ENCODE measurements around the gene CSAD.
"Not testable (repeated sequence)": the region's sequence is repeated elsewhere in the genome, so short reads cannot be mapped to it uniquely, and the experiment has no call there.

CSAD gene

GRCh38 chr12:53179687-53180219 lies 972 bp downstream of the CSAD start:
- DNase-seq (ENCODE audit: low spot score): no peak

- DNase-seq (ENCODE audit: low spot score): not testable (repeated sequence)
These were observed 1.9 kb downstream of the CSAD start for GRCh38 chr12:53178803-53179202.

DNA sequence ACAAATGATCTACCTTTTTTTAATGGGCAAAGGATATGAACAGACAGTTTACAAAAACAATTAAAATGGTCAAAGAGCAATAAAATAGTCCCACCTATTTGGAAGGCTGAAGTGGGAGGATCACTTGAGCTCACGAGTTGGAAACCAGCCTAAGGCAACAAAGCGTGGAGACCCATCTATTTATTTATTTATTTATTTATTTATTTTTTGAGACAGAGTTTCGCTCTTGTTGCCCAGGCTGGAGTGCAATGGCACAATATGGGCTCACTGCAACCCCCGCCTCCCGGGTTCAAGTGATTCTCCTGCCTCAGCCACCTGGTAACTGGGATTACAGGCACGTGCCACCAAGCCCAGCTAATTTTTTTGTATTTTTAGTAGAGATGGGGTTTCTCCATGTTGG lies 3.3 kb downstream of the CSAD start:
- not testable (repeated sequence) for DNase-seq (ENCODE audit: low spot score)

- DNase-seq (ENCODE audit: low spot score): no peak
These were observed 4.0 kb downstream of the CSAD start for GRCh38 chr12:53176750-53177149.

DNA sequence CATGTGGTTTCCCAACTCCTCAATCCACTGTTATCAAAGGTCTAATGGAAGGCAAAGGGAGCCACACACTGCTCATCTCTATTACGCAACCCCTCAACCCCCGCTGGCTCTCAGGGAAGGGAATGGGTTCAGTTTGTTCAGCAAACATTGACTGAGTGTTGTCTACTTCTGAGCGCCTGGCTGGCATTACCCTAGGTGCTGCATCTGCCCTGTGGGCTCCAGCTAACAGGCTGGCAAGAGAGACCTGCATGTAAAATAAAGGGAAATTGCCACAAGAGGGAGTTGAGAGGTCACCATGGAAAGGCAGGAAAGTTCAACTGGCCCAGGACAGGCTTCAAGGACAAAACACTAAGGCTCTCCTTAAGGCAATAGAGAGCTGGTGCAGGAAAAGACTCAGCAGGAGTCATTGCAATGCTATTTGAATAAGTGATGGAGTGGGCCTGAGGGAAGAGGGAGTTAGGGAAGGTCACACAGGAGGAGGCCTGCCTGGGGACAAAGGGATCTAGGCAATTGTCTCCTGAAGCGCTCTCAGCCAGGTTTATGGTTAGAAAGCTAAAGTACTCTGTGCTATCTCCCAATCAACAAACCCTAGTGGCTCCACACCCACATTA lies 5.7 kb downstream of the CSAD start:
- no peak for DNase-seq (ENCODE audit: low spot score)

DNA sequence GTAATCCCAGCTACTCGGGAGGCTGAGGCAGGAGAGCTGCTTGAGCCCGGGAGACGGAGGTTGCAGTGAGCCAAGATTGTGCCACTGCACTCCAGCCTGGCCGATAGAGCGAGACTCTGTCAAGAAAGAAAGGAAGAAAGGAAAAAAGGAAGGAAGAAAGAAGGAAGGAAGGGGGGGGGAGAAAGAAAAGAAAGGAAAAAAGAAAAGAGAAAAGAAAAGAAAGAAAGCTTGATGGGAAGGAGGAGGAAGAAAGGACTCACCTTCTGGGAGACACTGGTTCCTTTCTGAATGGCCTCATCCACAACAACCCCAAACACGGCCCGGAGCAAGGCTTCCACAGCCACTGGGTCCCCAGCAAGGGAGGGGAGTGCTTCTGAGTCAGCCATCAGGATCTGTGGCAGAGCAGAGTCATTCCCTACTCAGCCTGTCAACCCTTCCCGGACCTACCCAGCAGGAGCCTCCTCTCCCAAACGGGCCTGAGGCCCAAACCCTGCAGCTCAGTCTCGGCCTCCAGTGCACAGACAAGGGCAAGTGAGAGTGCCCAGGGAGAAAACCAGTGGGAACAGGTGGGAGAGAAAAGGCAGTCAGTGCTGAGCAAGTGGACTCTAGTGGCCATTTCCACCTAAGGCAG lies 7.5 kb downstream of the CSAD start:
- DNase-seq (ENCODE audit: low spot score): no peak

DNA sequence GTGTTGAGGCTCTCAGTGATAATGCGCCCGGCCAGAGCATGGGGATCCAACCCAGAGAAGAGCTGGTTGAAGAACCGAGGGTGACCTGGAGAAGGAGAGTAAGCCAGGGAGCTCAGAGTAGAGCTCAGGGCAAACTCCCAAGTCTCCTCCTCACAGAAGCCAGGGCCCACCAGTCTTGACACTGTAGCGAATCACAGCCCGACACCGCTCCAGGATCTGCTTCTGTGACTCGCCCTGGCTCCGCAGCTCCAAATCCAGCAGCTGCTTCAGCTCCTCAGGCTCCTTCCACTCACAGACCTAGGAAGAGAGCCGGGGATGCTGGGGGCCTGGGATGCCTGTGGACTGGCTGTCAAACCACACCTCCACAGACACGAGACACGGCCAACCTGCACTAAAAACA lies 8.4 kb downstream of the CSAD start:
- DNase-seq (ENCODE audit: low spot score): no peak

GRCh38 chr12:53171725-53172329 lies 8.9 kb downstream of the CSAD start:
- DNase-seq (ENCODE audit: low spot score): no peak

DNA sequence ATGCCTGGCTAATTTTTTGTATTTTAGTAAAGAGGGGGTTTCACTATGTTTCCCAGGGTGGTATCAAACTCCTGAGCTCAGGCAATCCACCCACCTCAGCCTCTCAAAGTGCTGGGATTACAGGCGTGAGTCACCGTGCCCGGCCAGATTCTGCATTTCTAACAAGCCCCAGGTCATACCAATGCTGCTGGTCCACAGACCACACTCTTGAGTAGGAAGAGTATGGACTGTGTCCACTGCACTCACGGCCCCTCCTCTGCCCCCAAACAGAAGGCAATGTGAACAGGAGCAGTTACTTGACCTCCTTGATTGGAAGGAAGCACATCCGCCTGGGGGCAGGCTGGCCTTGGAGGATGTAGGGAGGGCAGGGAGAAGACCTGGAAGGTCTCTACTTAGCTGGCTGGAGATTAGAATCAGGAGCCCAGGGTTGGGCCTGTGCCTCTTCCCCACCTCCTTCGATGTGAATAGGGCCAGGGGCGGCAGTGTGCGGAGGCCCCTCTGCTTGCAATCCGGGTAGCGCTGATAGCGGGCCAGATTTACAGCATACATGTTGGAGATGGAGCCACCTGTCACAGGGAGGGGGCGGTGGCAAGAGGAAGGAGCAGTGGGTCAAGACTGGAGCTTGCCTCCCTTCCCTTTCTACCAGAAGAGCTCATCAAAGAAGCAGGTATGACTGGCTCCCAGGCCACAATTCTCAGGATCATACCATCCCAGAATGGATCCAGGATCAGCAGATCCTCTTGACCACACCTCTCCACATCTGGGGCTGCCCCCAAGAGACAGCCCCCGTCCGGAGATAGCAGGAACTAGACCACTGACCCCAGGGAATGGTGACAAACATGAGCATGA lies 9.6 kb downstream of the CSAD start:
- no peak for DNase-seq (ENCODE audit: low spot score)

- no peak for DNase-seq (ENCODE audit: low spot score)
These were observed 10.5 kb downstream of the CSAD start for GRCh38 chr12:53170215-53170614.

- no peak for DNase-seq (ENCODE audit: low spot score)
These were observed 11.1 kb downstream of the CSAD start for GRCh38 chr12:53169644-53170043.

- no peak for DNase-seq (ENCODE audit: low spot score)
These were observed 13.9 kb downstream of the CSAD start for GRCh38 chr12:53166837-53167236.

DNA sequence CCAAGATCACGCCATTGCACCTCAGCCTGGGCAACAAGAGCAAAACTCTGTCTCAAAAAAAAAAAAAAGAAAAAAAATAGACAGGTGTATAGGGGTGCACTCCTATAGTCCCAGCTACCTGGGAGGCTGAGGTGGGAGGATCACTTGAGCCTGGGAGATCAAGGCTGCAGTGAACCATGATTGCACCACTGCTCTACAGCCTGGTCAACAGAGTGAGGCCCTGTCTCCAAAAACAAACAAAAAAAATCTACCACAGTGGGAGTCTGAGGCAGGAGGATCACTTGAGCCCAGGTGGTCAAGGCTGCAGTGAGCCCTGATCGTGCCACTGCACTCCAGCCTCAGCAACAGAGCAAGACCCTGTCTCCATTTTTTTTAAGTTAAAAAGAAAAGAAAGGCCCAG lies 17.7 kb downstream of the CSAD start:
- not testable (repeated sequence) for DNase-seq (ENCODE audit: low spot score)

DNA sequence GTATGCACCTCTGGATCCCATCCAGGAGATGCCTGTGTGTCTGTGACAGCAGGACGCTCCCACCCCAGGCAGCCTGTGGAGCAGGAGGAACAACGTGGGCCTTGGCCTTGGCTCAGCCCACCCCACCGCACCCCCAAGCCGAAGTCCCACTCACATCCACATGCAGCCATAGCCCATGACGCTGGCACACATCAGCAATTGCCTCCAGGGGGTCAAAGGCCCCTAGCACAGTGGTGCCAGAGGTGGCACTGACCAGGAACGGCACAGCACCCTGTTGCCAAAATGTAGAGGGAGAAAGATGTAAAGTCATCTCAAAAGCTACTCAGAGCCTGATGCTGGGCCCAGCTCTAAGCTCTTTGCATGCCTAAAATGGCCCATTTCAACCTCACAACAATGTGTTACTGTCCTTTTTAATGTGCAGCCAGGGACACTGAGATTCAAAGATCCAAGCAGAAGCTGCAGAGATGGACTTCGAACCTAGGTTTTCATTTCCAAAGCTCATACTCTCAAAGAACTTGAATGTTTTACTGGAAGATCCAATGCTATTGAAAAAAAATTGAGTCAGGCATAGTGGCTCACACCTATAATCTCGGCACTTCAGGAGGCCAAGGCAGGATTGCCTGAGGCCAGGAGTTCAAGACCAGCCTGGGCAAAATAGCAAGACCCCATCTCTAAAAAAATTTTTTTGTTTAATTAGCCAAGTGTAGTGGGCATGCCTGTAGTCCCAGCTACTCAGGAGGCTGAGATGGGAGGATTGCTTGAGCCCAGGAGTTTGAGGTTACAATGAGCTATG lies 19.4 kb downstream of the CSAD start:
- DNase-seq (ENCODE audit: low spot score): no peak

GRCh38 chr12:53160673-53161072 lies 20.1 kb downstream of the CSAD start:
- DNase-seq (ENCODE audit: low spot score): no peak

DNA sequence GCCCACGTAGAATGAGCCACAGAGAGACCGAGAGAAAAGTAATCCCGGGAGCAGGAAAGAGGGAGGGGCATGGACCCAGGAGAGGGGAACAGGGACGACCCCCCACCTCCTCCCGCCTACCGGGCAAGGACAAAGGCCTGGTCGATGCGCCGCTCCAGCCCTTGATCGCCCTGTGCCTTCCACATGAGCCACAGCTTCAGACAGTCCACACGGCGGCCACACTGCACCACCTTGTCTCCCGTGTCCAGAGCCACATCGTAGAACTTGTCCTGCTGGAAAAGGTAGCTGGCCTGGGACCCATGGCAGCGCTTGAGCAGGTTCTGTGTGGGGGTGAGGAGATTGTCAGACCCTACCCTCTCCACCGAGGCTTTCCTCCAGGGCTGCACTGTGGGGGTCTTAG lies 20.7 kb downstream of the CSAD start:
- no peak for DNase-seq (ENCODE audit: low spot score)

DNA sequence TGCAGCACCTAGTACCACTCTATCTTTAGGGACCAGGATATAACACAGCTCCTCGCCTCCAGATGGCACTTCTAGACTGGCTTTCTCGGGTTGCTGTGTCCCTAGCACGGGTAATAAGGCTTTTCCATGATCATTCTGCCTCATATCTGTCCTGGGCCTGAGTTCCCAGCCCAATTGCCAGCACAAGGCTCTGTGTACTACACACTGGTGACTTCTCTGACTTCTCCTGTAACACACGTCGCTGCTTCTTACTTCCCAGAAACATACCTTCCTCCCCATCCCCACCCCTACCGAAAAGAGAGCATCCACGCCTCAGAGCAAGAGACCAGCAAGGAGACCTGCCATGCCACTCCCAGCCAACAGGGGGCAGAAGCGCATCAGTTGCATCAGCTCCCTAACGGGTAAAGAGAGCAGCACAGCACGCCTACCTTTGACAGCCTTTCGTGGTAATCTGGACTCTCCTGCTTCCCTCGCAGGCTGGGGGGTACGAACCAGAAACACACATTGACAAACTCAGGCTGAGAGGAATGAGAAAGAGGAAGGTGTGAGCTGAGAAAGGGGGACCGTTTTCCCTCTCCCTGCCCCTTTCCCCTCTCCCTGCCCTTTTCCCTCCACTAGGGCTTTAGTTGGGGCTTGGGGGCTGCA lies 21.4 kb downstream of the CSAD start:
- peak; percentile 45 for DNase-seq (ENCODE audit: low spot score)

DNA sequence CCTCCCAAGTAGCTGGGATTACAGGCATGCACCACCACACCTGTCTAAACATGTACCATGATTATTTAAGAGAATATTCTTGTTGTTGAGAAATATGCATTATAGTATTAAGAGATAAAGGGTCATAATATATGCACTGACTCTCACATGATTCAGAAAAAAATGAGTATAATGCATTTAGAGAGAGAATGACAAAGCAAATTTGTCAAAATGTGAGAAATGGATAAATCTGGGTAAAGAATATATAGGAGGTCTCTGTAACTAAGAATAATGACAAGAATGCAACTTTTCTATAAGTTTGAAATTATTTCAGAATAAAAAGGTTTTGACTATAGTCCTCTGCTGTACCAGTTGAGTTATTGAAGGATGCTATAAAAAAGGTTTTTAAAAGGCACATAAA lies 28.3 kb downstream of the CSAD start:
- DNase-seq (ENCODE audit: low spot score): no peak

- no peak for DNase-seq (ENCODE audit: low spot score)
These were observed 29.7 kb downstream of the CSAD start for GRCh38 chr12:53151039-53151438.

DNA sequence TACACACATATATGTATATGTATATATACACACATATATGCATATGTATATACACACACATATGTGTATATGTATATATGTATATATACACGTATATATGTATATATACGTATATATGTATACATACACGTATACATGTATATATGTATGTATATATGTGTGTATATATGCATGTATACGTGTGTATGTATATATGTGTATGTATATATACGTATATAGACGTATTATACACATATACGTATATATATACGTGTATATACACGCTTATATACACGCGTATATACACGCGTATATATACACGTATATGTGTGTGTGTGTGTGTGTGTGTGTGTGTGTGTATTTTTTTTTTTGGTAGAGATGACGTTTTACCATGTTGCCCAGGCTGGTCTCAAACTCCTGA lies 33.1 kb downstream of the CSAD start:
- no peak for DNase-seq (ENCODE audit: low spot score)

DNA sequence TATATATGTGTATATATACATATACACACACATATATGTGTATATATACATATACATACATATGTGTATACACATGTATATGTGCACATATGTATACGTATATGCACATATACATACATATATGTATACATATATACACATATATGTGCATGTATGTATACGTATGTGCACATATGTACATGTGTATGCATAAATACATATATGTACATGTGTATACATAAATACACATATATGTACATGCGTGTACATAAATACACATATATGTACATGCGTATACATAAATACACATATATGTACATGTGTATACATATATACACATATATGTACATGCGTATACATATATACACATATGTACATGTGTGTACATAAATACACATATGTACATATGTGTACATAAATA lies 33.5 kb downstream of the CSAD start:
- DNase-seq (ENCODE audit: low spot score): no peak
